GM19467 (cell line): ENCODE measurements around the gene PIGX.
A peak's percentile ranks its signal among the peaks of the same experiment; 100 is the strongest.

Experiments
- ATAC-seq: cut with Tn5 transposase; IDR thresholded peaks from one replicate; pipeline ENCODE4 v1.9.1; 2021; ENCODE audit warnings: mild to moderate bottlenecking, moderate library complexity; ENCODE audit not compliant: unreplicated experiment

Gene PIGX

GRCh38 chr3:196711838-196712513 is at the start of gene PIGX, which contains the start of gene CEP19:
Gene PIGX, plus strand, starts transcription at chr3:196712377.
Gene CEP19, minus strand, starts transcription at chr3:196712250. Its CDS starts 3,593 bp downstream, at chr3:196708657.
- ATAC-seq = peak; percentile 65

- ATAC-seq = no peak
These were observed 49.2 kb upstream of the PIGX start for GRCh38 chr3:196662711-196663571.

DNA sequence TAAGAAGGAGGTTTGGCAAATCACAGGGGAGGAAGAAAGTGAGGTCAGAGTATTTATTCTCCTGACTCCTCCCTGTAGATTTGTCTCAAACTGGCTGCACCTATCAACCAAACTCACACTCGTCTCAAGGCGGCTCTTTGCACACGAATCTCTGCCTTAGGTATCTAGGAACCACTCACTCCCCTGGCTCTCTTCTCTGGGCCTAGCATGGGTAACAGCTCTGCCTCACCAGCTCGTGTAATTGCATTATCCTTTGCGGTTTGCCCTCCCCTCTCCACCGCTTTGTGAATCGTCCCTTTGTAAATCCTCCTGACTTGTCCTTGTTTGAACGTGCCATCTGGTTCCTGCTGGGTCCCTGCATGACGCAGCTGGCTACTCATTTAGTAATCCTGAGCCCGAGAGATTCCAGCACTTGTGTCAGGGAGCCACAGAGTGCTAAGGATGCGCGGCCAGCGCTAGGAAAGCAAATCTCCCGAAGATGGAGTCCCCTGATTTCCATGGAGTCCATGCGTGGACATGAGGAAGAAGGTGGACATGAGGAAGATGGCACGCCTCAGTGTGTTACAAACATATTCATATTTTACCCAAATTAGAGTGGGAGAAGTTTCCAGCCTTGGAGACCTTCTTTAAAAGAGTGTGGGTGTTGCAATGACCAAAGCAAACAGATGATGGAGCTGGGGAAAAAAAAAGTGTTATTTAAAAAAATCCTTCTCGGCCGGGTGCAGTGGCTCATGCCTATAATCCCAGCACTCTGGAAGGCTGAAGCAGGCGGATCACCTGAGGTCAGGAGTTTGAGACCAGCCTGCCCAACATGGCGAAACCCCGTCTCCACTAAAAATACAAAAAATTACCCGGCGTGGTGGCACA is 45.9 kb upstream of the PIGX start:
- no peak for ATAC-seq

- no peak for ATAC-seq
These were observed 44.9 kb upstream of the PIGX start for GRCh38 chr3:196667056-196667825.

- no peak for ATAC-seq
These were observed 41.8 kb upstream of the PIGX start for GRCh38 chr3:196670339-196670738.

GRCh38 chr3:196673632-196674031 is 38.5 kb upstream of the PIGX start:
- ATAC-seq = no peak

DNA sequence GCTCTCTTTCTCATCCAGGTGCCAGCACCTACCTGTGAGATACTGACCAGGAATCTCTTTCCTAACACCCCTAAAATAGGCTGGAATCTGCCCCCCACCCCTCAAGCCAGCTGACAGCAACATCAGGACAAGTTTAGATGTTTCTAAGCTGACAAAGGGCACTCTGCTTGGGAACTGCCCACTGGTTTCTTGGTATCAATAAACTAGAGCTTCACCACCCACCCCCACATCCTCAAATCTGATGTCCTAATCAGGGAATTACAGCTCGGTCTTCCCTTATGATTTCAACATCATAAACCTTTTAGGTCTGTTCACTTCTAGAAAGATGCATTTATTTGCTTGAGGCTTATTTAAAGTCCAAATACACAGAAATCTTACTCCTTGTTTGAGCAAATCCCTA is 34.8 kb upstream of the PIGX start:
- ATAC-seq = no peak

DNA sequence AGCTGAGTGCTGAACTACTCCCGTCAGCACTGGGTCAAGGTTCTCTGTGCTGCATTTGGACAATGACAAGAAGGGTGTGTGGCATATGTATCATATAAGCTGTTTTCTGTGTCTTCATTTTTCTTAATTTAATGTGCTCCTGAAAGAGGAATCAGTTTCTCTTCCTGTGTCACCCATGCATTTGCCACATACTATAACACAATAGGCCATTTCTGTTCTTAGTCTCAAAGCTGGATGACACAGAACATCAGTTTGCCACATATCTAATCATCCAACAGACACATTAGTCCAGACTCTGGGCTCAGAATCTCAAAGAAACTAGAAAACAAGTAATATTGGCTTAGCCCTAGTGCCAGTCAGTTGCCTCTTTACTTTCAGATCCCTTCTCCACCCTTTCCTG is 34.2 kb upstream of the PIGX start:
- ATAC-seq = no peak

GRCh38 chr3:196684548-196685407 is 27.4 kb upstream of the PIGX start:
- ATAC-seq = peak; percentile 82

GRCh38 chr3:196686436-196686835 is 25.7 kb upstream of the PIGX start:
- ATAC-seq = no peak

- ATAC-seq = no peak
These were observed 23.8 kb upstream of the PIGX start for GRCh38 chr3:196688349-196688748.

DNA sequence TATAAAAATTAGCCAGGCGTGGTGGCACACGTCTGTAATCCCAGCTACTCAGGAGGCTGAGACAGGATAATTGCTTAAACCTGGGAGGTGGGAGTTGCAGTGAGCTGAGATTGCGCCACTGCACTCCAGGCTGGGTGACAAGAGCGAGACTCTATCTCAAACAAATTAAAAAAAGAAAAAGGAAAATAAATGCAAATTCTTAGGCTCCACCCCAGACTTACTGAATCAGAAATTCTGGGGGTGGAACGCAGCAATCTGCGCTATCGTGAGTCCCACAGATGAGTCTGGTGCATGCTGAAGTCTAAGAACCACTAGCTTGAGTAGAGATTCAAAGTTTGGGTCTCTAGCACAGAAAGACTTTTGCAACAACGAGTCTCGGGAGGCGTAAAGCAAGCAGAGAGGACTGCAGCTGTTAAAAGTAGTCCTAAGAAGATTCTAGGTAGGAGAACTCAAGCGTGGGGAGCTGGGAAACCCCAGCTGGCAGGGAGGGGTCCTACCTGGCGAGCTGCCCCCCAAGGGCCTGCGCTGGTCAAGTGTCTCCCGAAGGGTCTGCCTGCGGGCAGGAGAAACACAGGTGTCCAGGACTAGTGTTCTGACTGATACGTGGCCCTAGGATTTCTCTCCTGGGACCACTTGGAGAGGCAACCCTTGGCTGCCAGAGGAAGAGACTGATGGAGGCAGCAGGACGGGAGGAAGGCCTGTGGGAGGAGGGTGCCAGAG is 22.1 kb upstream of the PIGX start:
- no peak for ATAC-seq

- no peak for ATAC-seq
These were observed 20.8 kb upstream of the PIGX start for GRCh38 chr3:196691386-196691785.

GRCh38 chr3:196694202-196694638 is 18.0 kb upstream of the PIGX start:
- ATAC-seq = no peak

- ATAC-seq = no peak
These were observed 17.0 kb upstream of the PIGX start for GRCh38 chr3:196694941-196695848.

GRCh38 chr3:196695849-196696226 is 16.3 kb upstream of the PIGX start:
- ATAC-seq = no peak

- ATAC-seq = no peak
These were observed 14.9 kb upstream of the PIGX start for GRCh38 chr3:196697270-196697669.

- ATAC-seq = no peak
These were observed 12.4 kb upstream of the PIGX start for GRCh38 chr3:196699749-196700148.
